CD4-positive, alpha-beta T cell treated with Interleukin-12 subunit alpha and Interleukin-12 subunit beta, for 1 hour (primary cell): ENCODE measurements around the gene TENM3.

Experiments
- DNase-seq: peaks from one replicate; pipeline ENCODE4 v3.0.0-alpha.2; 2020

Gene TENM3

DNA sequence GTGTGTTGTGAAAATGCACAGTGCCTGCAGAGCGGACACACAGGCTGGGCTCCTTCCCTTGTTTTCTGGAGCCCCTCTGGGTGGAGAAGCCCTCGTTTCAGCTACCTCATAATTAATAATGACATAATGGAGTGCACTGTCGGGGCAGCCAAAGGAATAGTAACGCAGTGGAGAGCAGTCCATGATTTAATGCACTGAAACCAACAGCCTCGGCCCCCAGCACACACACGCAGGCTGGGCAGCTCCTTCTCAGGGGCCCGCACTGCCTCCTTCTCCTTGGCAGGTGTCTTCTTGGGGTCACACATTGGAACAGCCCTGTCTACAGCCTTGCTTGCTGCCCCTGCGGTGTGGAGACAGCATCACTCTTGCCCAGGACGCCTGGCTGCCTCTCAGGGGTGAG lies 584.8 kb downstream of the TENM3 start:
- no peak for DNase-seq

DNA sequence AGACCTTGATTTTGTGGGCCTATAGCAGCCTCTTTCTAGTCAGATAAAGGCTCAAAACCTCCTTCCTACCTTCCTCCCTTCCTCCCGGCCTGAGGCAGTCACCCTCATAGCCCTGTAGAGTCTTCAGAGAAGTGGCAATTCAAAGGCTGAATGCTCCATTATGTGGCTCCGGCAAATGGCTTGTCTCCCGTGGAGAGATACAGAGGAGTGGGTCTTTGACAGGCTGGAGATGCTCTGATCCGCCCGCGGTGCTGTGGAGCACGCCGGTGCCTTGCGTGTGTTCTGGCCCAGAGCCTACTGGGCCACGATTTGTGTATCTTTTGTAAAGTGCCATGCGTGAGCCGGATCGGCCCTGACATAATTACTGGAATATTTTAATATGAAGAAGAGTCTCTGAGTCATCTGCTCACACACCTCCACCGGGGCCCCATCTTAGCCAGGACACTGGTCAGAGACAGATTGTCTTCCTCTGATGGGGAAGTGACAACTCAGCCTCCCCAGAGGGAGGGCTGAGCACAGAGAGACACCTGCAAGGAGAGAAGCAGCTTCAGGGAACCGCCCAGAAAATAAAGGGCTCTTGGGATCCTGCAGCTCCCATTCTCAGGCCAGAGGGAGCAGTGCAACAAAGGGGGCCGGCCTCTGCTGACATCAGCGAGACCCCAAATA lies 585.3 kb downstream of the TENM3 start:
- no peak for DNase-seq

DNA sequence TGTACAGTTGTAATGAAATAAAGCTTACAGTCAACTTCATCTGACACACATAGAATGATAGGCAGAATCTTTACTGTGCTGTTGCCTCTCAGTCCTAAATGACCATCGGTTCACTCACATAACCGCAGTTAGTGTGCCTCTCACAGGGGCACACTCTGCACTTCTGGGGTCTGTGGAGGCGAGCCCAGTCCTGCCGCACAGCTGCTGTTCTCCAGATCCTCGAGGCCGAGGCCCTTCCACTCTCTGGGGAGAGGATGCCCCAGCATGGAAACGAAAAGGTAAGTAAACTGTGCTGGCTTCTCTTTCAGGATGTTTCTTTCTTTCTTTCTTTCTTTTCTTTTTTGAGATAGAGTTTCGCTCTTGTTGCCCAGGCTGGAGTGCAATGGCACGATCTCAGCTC lies 586.0 kb downstream of the TENM3 start:
- no peak for DNase-seq

DNA sequence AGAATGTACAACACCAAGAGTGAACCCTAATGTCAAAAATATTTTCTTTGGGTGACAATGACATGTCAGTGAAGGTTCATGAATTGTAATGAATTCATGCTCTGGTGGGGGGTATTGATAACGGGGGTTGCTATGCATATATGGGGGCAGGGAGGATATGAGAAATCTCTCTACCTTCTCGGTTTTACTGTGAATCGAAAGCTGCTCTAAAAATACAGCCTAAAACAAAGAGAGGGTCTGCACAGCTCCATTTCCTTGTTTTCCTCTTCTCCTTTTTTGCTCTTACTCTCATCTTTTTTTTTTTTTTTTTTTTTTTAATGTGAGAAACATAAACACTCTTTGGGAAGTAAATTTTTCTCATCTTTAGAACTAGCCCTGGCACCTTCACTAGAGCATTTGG lies 588.2 kb downstream of the TENM3 start:
- no peak for DNase-seq

DNA sequence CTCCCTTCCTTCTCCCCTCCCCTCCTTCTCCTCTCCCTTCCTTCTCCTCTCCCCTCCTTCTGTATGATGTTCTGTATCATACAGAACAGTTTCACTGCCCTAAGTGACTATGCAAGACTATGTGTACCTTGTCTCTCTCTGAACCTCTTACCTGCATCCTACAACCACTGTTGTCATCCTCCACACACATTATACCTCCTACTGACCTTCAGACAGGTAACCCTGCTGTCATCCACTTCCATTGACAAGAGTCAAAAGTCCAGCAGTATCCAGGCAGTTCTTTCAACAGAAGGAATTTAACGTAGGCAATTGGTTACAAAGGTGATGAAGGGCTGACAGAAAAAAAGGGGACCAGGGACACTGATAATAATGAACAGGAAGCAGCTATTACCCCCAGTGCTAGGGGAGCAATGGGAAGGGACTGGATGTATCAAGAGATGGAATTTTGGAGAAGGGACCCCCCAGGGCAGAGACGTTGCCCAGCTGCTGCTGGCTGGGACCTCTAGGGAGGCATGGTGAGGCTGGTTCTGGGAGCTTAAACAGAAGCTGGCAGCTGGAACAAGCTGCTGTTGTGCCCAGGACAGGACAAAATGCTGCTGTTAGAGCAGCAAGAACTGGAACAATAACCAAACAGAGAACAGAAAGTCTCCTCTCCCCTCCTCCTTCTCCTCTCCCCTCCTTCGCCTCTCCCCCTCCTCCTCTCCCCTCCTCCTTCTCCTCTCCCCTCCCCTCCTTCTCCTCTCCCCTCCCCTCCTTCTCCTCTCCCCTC lies 589.3 kb downstream of the TENM3 start:
- no peak for DNase-seq

DNA sequence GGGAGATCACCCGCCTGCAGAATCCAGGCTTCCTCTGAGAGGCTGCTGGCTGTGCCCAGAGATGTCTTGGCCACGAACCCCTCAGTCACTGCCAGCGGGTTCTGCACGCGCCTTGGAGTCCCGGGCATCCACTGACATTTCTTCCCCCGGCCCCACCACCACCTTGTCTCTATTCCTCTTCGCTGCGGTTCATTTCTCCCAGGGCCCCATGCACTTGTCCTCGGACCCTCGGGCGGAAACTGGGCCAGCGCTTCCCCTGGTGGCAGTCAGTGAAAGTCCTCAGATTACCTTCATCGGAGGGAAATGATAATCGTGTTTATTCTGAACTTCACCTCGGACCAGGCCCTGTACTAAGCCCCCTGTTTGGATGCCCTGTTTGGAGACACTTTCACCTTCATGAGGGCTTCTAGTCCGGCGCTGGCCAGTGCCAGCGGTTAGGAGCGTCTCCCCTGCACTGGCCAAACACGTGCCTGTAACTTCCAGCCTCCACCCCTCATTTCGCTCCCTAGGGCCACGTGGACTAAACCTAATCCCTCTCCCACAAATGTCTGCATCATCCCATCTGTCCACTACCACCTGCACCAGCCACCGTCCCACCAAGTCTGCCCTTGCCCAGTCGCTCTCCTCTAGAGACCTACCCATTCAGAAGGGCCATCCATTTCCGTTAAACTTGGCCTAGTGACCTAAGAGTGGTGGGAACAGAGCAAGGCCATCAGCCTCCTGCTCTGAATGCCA lies 592.0 kb downstream of the TENM3 start:
- DNase-seq, result no peak

DNA sequence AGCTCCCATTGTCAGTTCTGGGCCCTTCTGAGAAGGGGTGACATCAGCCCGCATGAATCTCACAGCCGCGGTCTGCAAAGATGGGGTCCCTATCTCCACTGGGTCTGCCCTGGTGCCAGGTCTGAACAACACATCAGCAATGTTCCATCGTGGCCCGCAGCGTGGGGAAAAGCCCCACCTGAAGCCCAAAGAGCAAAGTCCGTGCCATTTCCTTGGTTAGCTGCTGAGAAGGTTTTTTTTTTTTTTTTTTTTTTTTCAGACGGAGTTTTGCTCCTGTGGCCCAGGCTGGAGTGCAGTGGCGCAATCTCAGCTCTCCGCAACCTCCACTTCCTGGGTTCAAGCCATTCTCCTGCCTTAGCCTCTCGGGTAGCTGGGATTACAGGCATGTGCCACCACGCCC lies 594.6 kb downstream of the TENM3 start:
- no peak for DNase-seq

DNA sequence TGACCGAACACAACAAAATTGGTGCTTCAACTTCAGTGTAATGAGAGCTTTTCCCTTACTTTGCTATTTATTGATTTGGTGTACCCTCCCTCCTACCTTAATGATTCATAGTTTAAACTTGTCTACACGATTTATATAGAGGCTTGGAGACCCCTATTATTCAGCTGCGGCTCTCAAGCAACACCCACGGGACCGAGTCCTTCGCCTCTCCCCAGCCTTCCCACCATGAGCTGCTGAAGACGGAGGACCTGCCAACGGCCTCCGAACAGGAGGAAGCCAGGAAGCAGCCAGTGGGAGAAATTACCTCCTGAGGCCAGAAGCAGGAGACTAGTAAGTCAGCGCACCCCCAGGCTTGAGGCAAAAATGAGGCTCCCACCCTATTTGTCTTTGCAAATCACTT lies 595.3 kb downstream of the TENM3 start:
- DNase-seq, result no peak

DNA sequence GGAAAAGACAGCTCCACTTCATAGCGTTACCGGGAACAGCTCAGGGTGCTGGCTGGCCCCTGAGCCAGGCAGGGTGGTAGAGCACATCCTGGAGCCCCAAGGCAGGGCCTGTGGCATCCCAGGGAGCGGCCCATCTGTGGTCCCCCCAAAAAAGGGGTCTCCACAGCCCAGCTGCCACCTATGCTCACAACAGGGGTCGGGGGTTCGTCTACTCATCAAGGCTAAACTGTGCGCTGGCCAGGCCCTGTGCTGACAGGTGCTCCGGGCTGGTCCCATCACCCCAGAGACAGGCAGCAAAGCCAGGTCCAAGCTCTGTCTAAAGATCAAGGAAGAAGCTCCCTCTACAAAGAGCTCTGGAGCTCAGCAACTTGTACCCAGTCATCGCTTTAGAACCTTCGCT lies 596.1 kb downstream of the TENM3 start:
- DNase-seq, result no peak

DNA sequence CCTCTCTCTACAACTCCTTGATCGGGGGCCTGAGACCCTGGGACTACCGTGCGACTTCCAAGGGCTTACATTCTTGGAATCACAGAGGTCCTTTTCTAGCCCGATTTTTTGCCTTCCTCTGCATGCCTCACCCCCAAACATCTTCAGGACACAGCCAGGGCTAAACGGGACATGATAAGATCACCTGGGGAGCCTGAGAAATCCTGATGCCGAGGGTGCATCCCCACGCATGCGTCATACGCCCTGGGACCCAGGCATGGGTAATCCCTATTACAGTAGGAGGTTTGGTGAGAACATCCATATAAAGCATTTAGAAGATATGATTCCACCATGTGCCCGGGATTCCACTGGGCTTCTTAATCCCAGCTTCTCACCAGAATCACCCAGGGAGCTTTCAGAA lies 596.9 kb downstream of the TENM3 start:
- DNase-seq, result no peak

DNA sequence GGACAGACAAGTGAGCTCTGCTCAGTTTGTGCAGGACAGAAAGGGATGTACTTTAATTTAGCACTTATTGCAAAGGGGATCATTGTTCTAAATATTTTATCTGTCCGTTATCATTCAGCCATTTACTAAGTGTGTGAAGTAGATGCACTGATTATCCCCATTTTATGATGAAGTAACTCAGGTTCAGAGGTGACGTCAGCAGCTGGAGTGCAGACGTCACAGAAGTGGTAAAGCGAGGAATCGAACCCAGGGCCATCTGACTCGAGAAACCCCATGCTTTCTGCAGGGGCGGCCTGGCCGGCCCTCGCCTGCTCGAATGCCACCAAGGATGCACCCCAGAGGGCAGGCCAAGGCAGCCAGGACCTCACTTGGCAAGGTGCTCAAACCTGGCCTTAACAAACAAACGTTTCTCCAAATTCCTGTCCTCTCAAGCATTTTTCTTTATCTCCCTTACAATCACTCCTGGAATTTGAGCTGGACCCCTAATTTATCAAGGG lies 599.0 kb downstream of the TENM3 start:
- DNase-seq, result no peak

DNA sequence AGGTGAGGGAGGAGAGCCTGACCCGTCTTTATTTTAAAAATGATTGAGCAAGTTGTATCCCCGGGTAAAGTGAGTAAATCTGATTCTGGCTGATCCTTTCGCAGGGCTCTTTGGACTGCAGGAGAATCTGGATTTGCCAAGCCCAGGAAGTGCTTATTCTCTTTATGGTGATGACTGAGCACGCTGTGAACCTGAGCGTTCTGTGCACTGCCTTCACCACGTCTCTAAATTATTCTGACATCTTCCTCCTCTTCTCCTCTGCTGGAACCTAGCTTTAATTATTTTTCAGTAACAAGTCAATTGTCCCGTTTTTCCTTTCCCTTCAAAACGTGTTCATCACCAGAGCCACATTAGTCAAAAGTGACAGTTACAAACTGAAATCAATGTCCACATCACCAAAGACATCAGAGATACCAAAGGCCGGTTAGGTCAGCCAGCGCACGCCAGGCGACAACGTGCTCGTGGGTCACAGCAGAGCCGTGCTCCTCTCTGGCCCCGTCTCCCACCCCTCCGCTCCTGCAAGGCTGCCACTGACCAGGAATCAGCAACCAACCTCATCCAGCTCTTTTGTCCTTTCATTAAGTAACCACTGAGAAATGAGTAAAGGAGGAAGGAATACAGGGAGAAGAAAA lies 599.7 kb downstream of the TENM3 start:
- DNase-seq, result no peak

DNA sequence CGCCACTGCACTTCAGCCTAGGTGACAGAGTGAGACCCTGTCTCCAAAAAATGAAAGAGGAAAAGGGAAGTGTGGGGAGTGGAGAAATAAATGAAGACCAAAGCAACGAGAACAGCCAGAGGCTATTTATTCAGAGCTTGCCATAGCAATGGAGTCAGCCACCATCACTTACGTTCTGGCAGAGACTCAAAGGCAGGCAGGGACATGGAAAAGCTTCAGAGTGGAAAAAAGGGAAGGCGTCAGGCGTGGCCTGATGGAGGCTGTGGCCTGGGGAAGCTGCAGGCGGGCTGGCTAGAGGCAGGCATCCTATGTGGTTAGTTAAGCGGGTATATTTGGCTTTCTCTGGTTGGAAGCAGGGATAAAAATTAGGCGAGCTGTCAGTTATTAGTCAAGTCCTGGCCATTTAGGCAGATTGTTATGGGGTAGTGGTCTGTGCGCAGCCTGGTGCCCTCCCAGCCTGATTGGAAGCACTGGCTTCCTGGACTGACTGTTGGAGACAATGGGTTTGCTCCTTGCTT lies 600.7 kb downstream of the TENM3 start:
- DNase-seq, result no peak

DNA sequence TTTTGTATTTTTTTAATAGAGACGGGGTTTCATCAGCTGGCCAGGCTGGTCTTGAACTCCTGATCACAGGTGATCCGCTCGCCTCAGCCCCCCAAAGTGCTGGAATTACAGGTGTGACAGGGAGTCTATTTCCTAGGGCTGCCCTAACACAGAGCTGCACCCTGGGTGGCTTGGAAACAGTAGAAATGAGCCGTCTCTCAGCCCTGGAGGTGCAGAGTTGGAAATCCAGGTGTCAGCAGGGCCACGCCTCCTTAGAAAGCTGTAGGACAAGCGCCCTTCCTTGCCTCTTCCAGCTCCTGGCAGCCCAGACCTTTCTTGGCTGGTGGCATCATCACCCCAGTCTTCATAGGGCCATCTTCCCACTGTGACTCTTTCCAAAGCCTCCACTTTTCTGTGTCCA lies 602.4 kb downstream of the TENM3 start:
- no peak for DNase-seq

DNA sequence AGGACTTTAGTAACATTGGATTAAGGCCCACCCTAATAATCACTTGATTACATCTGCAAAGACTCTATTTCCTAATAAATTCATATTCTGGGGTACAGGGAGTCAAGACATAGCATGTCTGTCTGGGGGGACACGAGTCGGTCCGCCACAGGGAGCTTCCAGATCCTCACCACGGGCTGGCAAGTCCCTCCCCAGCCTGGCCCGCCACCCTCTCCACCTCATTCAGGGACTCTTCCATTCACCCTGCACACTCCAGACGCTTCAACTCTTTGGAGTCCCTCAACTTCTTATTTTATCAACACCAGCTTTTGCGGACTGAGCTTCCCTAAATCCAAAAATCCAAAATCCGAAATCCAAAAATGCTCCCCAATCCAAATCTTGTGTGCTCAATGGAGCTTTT lies 602.8 kb downstream of the TENM3 start:
- DNase-seq, result no peak

DNA sequence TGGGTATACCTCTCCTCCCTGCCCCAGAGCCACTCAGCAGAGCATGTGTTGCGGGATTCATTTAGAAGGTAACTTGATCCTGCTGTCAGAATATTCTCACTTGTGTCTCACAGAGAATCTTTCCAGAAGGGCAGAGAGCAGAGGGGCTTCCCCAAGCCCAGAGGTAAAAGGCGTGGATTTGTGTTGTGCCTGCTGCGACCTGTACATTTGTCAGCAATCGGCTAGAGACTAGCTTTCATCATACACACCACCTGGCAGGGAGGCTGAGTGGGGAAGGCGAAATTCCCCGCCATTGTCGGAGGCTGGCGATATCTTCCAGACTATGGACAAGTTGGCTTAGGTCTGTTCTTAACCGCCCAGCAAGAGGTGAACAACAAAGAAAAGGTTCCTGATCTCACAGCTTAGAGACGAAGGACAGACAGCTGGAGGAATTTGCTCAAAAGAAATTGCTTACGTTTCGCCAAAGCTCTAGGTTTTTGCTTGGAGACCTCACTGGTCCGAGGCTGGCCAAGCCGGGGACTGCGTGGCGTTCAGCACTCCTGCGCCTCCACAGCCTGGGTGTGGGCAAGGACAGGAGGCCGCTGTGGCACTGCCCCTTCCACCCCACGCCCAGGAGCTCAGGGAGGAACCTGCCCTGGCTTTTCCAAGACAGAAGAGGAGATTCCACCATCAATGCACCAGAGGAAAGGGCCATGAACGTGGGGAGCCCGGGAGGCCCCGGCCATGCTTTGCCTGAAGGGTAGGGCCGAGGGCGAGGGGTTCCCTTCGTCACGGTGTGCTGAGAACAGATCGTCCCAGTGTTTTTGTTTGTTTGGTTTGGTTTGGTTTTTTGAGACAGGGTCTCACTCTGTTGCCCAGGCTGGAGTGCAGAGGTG lies 604.6 kb downstream of the TENM3 start:
- no peak for DNase-seq

DNA sequence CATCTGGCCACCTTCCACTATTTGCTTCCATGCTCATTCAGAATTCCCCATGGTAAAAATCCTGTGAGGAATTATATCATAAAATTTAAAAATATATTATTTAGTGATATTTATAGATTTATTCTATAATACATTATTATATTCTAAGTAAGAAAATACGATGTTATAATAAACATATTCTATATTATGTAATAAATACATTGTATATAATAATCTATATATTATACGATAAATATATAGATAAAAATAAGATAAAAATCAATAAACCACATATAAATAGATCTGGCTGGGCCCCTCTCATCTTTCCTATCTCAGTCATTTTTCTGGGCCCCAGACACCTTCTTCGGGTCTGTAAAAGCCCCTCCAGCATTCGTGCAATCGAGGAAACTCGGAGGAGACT lies 605.5 kb downstream of the TENM3 start:
- no peak for DNase-seq
